ENCODE measurements around the gene FSTL3.

DNA sequence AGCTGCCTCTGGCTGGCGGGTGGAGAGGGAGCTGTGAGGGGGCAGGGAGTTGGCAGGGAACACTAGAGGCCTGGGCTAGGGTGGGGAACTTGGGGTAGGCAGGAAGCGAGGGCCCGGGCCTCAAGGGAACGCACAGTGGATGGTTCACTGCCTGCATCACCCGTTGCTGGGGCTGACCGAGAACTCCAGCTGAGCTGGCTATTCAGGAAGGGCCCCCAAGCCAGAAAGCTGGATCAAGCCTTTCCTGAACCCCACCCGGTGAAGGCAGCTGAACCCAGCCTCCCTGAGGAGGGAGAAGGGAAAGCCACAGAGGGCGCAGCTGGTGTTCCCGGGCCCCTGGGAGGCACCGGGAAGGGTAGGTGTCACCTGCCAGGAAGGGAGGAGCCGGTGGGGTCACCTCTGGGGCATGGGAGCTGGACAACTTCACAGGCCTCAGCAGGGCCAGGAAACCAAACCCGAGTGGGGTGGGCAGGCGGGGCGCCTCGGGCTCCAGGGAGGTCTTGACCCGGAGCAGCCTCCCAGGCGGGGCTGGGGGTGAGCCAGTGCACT lies 46.4 kb downstream of the FSTL3 start:
- TF ChIP-seq POLR2A (IDR thresholded peaks at IDR 0.05) (no peak), EP300 (IDR thresholded peaks at IDR 0.05) (no peak), POLR2AphosphoS5 (IDR thresholded peaks at IDR 0.05) (no peak)
- TF ChIP-seq, protein P1, sequence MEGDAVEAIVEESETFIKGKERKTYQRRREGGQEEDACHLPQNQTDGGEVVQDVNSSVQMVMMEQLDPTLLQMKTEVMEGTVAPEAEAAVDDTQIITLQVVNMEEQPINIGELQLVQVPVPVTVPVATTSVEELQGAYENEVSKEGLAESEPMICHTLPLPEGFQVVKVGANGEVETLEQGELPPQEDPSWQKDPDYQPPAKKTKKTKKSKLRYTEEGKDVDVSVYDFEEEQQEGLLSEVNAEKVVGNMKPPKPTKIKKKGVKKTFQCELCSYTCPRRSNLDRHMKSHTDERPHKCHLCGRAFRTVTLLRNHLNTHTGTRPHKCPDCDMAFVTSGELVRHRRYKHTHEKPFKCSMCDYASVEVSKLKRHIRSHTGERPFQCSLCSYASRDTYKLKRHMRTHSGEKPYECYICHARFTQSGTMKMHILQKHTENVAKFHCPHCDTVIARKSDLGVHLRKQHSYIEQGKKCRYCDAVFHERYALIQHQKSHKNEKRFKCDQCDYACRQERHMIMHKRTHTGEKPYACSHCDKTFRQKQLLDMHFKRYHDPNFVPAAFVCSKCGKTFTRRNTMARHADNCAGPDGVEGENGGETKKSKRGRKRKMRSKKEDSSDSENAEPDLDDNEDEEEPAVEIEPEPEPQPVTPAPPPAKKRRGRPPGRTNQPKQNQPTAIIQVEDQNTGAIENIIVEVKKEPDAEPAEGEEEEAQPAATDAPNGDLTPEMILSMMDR (IDR thresholded peaks at IDR 0.05), result no peak
